ENCODE results near the gene CDK14.

- no peak for TF ChIP-seq CTCF (conservative IDR thresholded peaks at IDR 0.05)
- TF ChIP-seq EZH2 (IDR thresholded peaks at IDR 0.05; ENCODE audit: low read depth) = no peak
Measured at GRCh38 chr7:90661290-90662151, 65.4 kb downstream of the CDK14 start.
